Glutamatergic neuron (in vitro differentiated cells): ENCODE data around the gene PECR. TPM values are rescaled to one million over a fixed set of nuclear protein-coding genes. Genes with fewer than 3 reads are reported as not detected.

Source experiments
- DNase-seq: peaks from one replicate; pipeline ENCODE4 v3.0.0; 2022
- H3K27ac Mint-ChIP-seq: one replicate; pipeline ENCODE4 v1.8.0; 2020; ENCODE audit warnings: mild to moderate bottlenecking, mixed read lengths, inconsistent platforms; ENCODE audit not compliant: unreplicated experiment
- H3K27me3 Mint-ChIP-seq: one replicate; pipeline ENCODE4 v1.8.0; 2020; ENCODE audit warnings: mild to moderate bottlenecking, moderate library complexity, mixed read lengths, inconsistent platforms; ENCODE audit not compliant: unreplicated experiment
- H3K36me3 Mint-ChIP-seq: one replicate; pipeline ENCODE4 v1.8.0; 2020; ENCODE audit warnings: mild to moderate bottlenecking, mixed read lengths, inconsistent platforms; ENCODE audit not compliant: unreplicated experiment
- H3K4me1 Mint-ChIP-seq: one replicate; pipeline ENCODE4 v1.8.0; 2020; ENCODE audit warnings: mild to moderate bottlenecking, low read depth, mixed read lengths, inconsistent platforms; ENCODE audit not compliant: unreplicated experiment
- H3K4me3 Mint-ChIP-seq: one replicate; pipeline ENCODE4 v1.8.0; 2020; ENCODE audit warnings: mild to moderate bottlenecking, mixed read lengths, inconsistent platforms; ENCODE audit not compliant: unreplicated experiment
- H3K9me3 Mint-ChIP-seq: one replicate; pipeline ENCODE4 v1.8.0; 2020; ENCODE audit warnings: mild to moderate bottlenecking, moderate library complexity, mixed read lengths, inconsistent platforms; ENCODE audit not compliant: unreplicated experiment
- CTCF ChIP-seq: fragments of 200-600 bp; sonication (generic); IDR thresholded peaks from one replicate; pipeline ENCODE4 v1.5.0; 2021; ENCODE audit not compliant: partially characterized antibody, unreplicated experiment
- total RNA-seq: library from RNA; stranded (reverse); fragmentation: NEBNext Ultra II Directional; extraction: Animal tissue kit (Norgen Biotek cat#: 25700); gene quantifications from one replicate; pipeline ENCODE4 v1.2.1, GENCODE V29; 2021; ENCODE audit not compliant: unreplicated experiment

Gene PECR
- total RNA-seq, 1 donor from 2014 or later, result 33.0 TPM

GRCh38 chr2:216049452-216049851, 32.2 kb downstream of the PECR start:
- H3K36me3 Mint-ChIP-seq, result no peaks in the 10 kb centered on the region
- no peak for DNase-seq
- no peaks in the 10 kb centered on the region for H3K27me3 Mint-ChIP-seq
- no peaks in the 10 kb centered on the region for H3K4me1 Mint-ChIP-seq
- TF ChIP-seq CTCF, result no peak
- H3K4me3 Mint-ChIP-seq, result no peak overlapping the region
- no peak overlapping the region for H3K27ac Mint-ChIP-seq
- no peaks in the 10 kb centered on the region for H3K9me3 Mint-ChIP-seq

GRCh38 chr2:216047397-216047796, 34.2 kb downstream of the PECR start:
- Mint-ChIP-seq H3K27me3 (no peaks in the 10 kb centered on the region), H3K9me3 (no peaks in the 10 kb centered on the region), H3K36me3 (no peaks in the 10 kb centered on the region), H3K27ac (no peak overlapping the region), H3K4me3 (no peak overlapping the region), H3K4me1 (no peaks in the 10 kb centered on the region)
- TF ChIP-seq CTCF, result no peak
- no peak for DNase-seq

GRCh38 chr2:216044883-216045486, 36.6 kb downstream of the PECR start:
- no peaks in the 10 kb centered on the region for H3K36me3 Mint-ChIP-seq
- TF ChIP-seq CTCF, result no peak
- H3K4me1 Mint-ChIP-seq, result no peaks in the 10 kb centered on the region
- H3K4me3 Mint-ChIP-seq, result no peak overlapping the region
- H3K9me3 Mint-ChIP-seq, result no peaks in the 10 kb centered on the region
- H3K27ac Mint-ChIP-seq, result no peak overlapping the region
- DNase-seq, result no peak
- no peaks in the 10 kb centered on the region for H3K27me3 Mint-ChIP-seq

- no peak for TF ChIP-seq CTCF
- Mint-ChIP-seq H3K4me3 (no peak overlapping the region), H3K27ac (no peak overlapping the region), H3K9me3 (peaks cover 1% of the 10 kb centered on the region), H3K36me3 (no peaks in the 10 kb centered on the region), H3K4me1 (peaks cover 5% of the 10 kb centered on the region), H3K27me3 (peaks cover 2% of the 10 kb centered on the region)
- no peak for DNase-seq
Measured at GRCh38 chr2:216043949-216044348, 37.7 kb downstream of the PECR start.

- no peaks in the 10 kb centered on the region for H3K36me3 Mint-ChIP-seq
- peaks cover 5% of the 10 kb centered on the region for H3K4me1 Mint-ChIP-seq
- DNase-seq, result no peak
- no peak overlapping the region for H3K4me3 Mint-ChIP-seq
- TF ChIP-seq CTCF, result no peak
- H3K27ac Mint-ChIP-seq, result no peak overlapping the region
- H3K9me3 Mint-ChIP-seq, result peaks cover 1% of the 10 kb centered on the region
- peaks cover 2% of the 10 kb centered on the region for H3K27me3 Mint-ChIP-seq
Measured at GRCh38 chr2:216041438-216041837, 40.2 kb downstream of the PECR start.
